Upper lobe of right lung (tissue), 1 donor: Measurements from ENCODE around the gene HBG1. TPM values are rescaled to one million over a fixed set of nuclear protein-coding genes. Genes with fewer than 3 reads are reported as not detected.

ENCODE experiments used
- ATAC-seq: fragments of 200-7000 bp; cut with Tn5 transposase; one replicate; pipeline ENCODE4 v1.9.1; 2020; ENCODE audit warnings: mild to moderate bottlenecking, moderate library complexity
- DNase-seq: peaks from one replicate; pipeline ENCODE4 v3.0.0-alpha.2; 2020
- H3K27ac ChIP-seq: fragments of 200-600 bp; one replicate; pipeline ENCODE4 v1.8.0; 2022
- H3K27me3 ChIP-seq: fragments of 200-600 bp; one replicate; pipeline ENCODE4 v1.8.0; 2022; ENCODE audit warnings: mild to moderate bottlenecking
- H3K36me3 ChIP-seq: fragments of 200-600 bp; one replicate; pipeline ENCODE4 v1.8.0; 2022
- H3K4me1 ChIP-seq: fragments of 200-600 bp; one replicate; pipeline ENCODE4 v1.8.0; 2022
- H3K4me3 ChIP-seq: fragments of 200-600 bp; one replicate; pipeline ENCODE4 v1.8.0; 2022; ENCODE audit warnings: mild to moderate bottlenecking
- H3K9me3 ChIP-seq: fragments of 200-600 bp; one replicate; pipeline ENCODE4 v1.8.0; 2022
- CTCF ChIP-seq: fragments of 200-600 bp; IDR thresholded peaks from one replicate; pipeline ENCODE4 v1.8.0; 2022; ENCODE audit warnings: antibody characterized with exemption
- intact Hi-C: fragments of 100-400 bp; cut with DNase I; formaldehyde crosslinking; loops from one replicate; pipeline ENCODE4 v1.11.0; 2022
- total RNA-seq: library from RNA; stranded (reverse); fragmentation: NEBNext Ultra II Directional; extraction: Animal tissue kit (Norgen Biotek cat#: 25700); gene quantifications from one replicate; pipeline ENCODE4 v1.2.1, GENCODE V29; 2021
- donor health status: DM: no; HTN: yes; CAD: no; lungs with severe emphysema.

HBG1 gene
- total RNA-seq, 1 donor from 2014 or later, result not detected

GRCh38 chr11:5231111-5231510, 18.5 kb downstream of the HBG1 start:
- no peak overlapping the region for H3K4me3 ChIP-seq
- no peak overlapping the region for H3K27ac ChIP-seq
- DNase-seq, result no peak
- intact Hi-C loops, result no loop called here
- TF ChIP-seq CTCF, result no peak
- no peak for ATAC-seq
- no peaks in the 10 kb centered on the region for H3K4me1 ChIP-seq
- H3K27me3 ChIP-seq, result no peaks in the 10 kb centered on the region
- no peaks in the 10 kb centered on the region for H3K36me3 ChIP-seq
- no peaks in the 10 kb centered on the region for H3K9me3 ChIP-seq

GRCh38 chr11:5230266-5230665, 19.4 kb downstream of the HBG1 start:
- no peak for TF ChIP-seq CTCF
- intact Hi-C loops, result no loop called here
- H3K27ac ChIP-seq, result no peak overlapping the region
- H3K36me3 ChIP-seq, result no peaks in the 10 kb centered on the region
- H3K27me3 ChIP-seq, result no peaks in the 10 kb centered on the region
- no peak for DNase-seq
- H3K4me3 ChIP-seq, result no peak overlapping the region
- H3K9me3 ChIP-seq, result no peaks in the 10 kb centered on the region
- no peak for ATAC-seq
- no peaks in the 10 kb centered on the region for H3K4me1 ChIP-seq

DNA sequence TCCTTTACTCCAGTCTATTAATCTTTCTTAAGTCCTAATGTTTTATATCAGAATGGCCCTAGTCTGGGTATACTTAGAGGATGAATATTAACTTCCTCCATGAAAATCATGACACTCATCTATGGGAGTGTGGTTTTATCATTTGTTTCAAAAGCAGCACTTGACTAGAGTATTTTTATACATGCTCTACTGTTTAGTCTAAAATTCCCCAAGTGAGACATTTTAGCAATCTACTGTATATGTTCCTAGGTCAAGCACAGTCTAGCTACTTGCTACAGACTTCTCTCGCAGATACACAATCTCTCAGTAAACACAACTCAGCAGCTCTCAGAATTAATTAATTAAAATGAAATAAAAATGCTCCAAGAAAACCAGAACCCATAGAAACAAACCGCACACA, 19.9 kb downstream of the HBG1 start:
- Histone ChIP-seq H3K27ac (no peak overlapping the region), H3K9me3 (no peaks in the 10 kb centered on the region), H3K4me3 (no peak overlapping the region), H3K36me3 (no peaks in the 10 kb centered on the region), H3K4me1 (no peaks in the 10 kb centered on the region), H3K27me3 (no peaks in the 10 kb centered on the region)
- intact Hi-C loops, result no loop called here
- no peak for DNase-seq
- no peak for TF ChIP-seq CTCF
- ATAC-seq, result no peak

DNA sequence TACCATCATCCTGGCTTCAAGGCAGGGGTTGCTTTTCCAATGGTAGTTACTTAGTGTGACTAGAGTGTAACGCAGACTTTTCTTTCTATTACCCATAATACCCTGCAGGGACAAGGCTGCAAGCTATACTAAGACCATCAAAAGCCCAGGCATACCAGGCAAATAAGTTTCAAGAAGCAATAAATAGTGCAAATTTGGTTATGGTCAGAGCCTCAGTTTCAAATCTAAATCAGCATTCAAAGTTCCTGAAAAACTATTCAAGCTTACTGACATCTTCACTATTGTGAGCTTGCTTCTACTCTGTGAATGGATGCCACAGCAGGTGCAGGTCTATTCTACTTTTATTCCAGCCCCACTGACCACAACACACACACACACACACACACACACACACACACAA, 20.3 kb downstream of the HBG1 start:
- intact Hi-C loops, result no loop called here
- no peak for TF ChIP-seq CTCF
- Histone ChIP-seq H3K4me3 (no peak overlapping the region), H3K27ac (no peak overlapping the region), H3K27me3 (no peaks in the 10 kb centered on the region), H3K9me3 (no peaks in the 10 kb centered on the region), H3K36me3 (no peaks in the 10 kb centered on the region), H3K4me1 (no peaks in the 10 kb centered on the region)
- DNase-seq, result no peak
- no peak for ATAC-seq

GRCh38 chr11:5228124-5228523, 21.5 kb downstream of the HBG1 start:
- Histone ChIP-seq H3K36me3 (no peaks in the 10 kb centered on the region), H3K4me3 (no peak overlapping the region), H3K4me1 (no peaks in the 10 kb centered on the region), H3K27ac (no peak overlapping the region), H3K9me3 (no peaks in the 10 kb centered on the region), H3K27me3 (no peaks in the 10 kb centered on the region)
- TF ChIP-seq CTCF, result no peak
- intact Hi-C loops, result no loop called here
- ATAC-seq (no peak), DNase-seq (no peak)

- Histone ChIP-seq H3K9me3 (no peaks in the 10 kb centered on the region), H3K36me3 (no peaks in the 10 kb centered on the region), H3K4me3 (no peak overlapping the region), H3K27me3 (no peaks in the 10 kb centered on the region), H3K27ac (no peak overlapping the region), H3K4me1 (no peaks in the 10 kb centered on the region)
- no peak for TF ChIP-seq CTCF
- intact Hi-C loops, result no loop called here
- no peak for ATAC-seq
- DNase-seq, result no peak
Measured at GRCh38 chr11:5227681-5228080, 22.0 kb downstream of the HBG1 start.
